Globus pallidus (tissue), 1 donor: ENCODE results near the gene OR52M1.
A peak's percentile ranks its signal among the peaks of the same experiment; 100 is the strongest.
"Not testable (repeated sequence)": the region's sequence is repeated elsewhere in the genome, so short reads cannot be mapped to it uniquely, and the experiment has no call there.

Experiments
- DNase-seq: peaks from one replicate; pipeline ENCODE4 v3.0.0-alpha.2; 2015; ENCODE audit warnings: low spot score

Gene OR52M1

DNA sequence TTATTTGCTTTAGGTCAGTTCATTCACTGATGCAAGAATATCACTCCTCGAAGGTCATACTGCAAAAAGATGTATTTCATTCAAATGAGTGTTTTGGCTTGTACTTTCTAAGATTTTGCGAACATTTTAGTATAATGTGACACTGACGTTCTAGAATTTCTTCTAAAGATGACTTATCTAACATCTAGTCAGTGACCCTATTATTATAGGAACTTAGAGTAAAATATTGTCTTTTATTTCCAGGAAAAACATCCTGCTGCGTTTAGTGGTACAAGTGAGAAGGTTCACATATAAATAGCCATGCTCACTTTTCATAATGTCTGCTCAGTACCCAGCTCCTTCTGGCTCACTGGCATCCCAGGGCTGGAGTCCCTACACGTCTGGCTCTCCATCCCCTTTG lies at the start of gene OR52M1:
Gene OR52M1, plus strand, starts transcription at position 301 of the 400 bp plus-strand sequence. Its CDS starts 0 bp downstream, at position 301.
- no peak for DNase-seq

- no peak for DNase-seq
These were observed 49.5 kb upstream of the OR52M1 start for GRCh38 chr11:4495487-4495886.

GRCh38 chr11:4495986-4496385 lies 49.0 kb upstream of the OR52M1 start:
- no peak for DNase-seq

- DNase-seq: no peak
These were observed 48.3 kb upstream of the OR52M1 start for GRCh38 chr11:4496557-4497248.

- DNase-seq: no peak
These were observed 36.1 kb upstream of the OR52M1 start for GRCh38 chr11:4508886-4509285.

- DNase-seq: no peak
These were observed 33.4 kb upstream of the OR52M1 start for GRCh38 chr11:4511282-4512245.

GRCh38 chr11:4514196-4514595 lies 30.8 kb upstream of the OR52M1 start:
- no peak for DNase-seq

GRCh38 chr11:4522339-4522738 lies 22.7 kb upstream of the OR52M1 start:
- DNase-seq: no peak

- no peak for DNase-seq
These were observed 22.2 kb upstream of the OR52M1 start for GRCh38 chr11:4522752-4523151.

GRCh38 chr11:4523666-4524065 lies 21.3 kb upstream of the OR52M1 start:
- DNase-seq: no peak

- DNase-seq: no peak
These were observed 17.1 kb upstream of the OR52M1 start for GRCh38 chr11:4527926-4528325.

DNA sequence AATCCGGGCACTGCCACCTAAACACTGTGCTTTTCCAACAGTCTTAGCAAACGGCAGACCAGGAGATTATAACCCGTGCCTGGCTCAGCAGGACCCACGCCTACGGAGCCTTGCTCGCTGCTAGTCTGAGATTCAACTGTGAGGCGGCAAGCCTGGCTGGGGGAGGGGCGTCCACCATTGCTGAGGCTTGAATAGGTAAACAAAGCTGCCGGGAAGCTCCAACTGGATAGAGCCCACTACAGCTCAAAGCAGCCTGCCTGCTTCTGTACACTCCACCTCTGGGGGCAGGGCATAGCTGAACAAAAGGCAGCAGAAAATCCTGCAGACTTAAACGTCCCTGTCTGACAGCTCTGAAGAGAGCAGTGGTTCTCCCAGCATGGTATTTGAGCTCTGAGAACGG lies 13.3 kb upstream of the OR52M1 start:
- DNase-seq: not testable (repeated sequence)

DNA sequence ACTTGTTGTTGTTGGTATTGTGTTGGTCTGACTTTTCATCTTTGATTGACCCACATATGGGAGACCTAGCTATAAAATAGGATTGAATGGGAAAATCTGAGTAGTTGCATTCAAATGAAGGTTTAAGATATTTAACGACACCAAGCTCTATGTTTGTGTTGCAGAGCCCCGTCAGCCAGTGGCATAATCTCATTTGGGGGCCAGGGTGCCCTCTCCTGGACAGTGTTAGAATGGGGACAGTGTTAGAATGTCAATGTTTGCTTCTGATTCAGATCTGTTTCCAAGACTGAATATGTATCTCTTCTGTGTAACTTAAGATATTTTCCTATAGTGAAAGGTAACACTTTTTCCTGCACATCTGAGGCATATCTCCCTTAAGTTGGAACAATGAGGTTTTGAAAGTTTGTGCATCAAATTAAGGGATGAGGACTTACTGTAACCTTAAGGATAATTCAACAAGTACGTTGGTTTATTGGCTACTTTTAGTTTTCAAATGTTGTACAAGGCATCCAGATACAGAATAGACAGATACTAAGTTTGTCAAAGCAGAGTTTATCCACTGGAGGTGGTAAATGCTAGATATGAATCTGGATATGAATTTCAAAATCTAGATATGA lies 5.3 kb upstream of the OR52M1 start:
- peak; percentile 21 for DNase-seq

- DNase-seq: no peak
These were observed 3.9 kb upstream of the OR52M1 start for GRCh38 chr11:4541071-4541470.

GRCh38 chr11:4543561-4543960 lies 1.4 kb upstream of the OR52M1 start:
- no peak for DNase-seq

- no peak for DNase-seq
These were observed 1.9 kb downstream of the OR52M1 start for GRCh38 chr11:4546878-4547277.

DNA sequence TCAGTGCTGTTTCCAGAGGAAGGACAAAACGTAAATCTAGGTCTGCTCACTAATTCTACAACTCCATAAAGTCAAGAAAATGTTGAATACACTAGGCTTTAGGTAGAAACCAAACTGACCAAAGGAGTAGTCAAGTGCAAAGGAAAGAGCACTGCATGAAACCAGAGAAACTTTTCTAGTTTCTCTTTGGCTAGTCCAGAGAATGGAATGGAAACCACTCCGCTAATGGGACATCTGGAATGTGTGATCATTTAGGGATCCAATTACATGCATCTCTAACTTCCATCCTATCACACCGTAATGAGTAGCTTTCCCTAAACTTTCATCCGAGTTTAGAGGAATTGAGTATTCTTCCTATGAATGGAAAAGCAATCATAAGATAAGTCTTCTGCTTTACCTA lies 2.4 kb downstream of the OR52M1 start:
- DNase-seq: no peak

DNA sequence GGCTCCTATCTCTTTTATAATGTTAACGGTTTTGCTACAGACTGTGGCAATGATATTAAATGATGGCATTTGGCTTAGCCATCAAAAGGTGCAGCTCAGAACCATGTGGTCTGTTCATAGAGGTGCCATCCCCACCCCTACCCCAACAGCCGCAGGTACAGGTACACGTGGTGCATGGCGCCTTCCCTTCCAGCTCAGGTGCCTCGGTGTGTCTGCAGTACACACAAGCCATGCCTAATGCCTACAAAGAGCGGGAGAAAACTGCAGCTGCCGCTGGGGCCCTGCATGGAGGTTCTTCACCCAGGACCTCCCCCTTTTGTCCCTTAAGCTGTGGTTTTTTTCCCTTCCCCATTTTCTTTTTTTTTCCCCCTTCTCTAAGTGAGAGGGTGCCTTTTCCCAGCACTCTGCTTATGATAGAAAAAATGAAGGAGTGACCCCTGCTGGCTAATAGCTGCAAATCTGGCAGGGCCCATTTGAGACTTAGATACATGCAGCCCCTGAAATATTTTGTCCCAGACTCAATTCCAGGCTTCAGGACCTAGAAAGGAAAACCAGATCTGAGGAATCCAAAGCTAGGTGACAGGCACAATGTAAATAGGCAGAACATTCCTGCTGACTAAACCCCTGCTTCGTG lies 6.5 kb downstream of the OR52M1 start:
- DNase-seq: no peak

GRCh38 chr11:4559527-4560440 lies 14.8 kb downstream of the OR52M1 start:
- no peak for DNase-seq

DNA sequence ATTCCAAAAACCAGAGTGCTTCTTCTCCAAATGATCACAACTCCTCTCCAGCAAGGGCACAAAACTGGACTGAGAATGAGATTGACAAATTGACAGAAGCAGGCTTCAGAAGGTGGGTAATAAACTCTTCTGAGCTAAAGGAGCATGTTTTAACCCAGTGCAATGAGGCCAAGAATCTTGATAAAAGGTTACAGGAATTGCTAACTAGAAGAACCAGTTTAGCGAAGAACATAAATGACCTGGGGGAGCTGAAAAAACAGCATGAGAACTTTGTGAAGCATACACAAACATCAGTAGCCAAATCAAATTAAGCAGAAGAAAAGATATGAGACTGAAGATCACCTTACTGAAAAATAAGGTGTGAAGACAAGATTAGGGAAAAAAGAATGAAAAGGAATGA lies 15.5 kb downstream of the OR52M1 start:
- DNase-seq: no peak

GRCh38 chr11:4565371-4565770 lies 20.4 kb downstream of the OR52M1 start:
- DNase-seq: no peak
